OCI-LY1 (cell line): ENCODE data around the gene NAPEPLD.
"Not testable (repeated sequence)": the region's sequence is repeated elsewhere in the genome, so short reads cannot be mapped to it uniquely, and the experiment has no call there.

Experiments used
- CTCF ChIP-seq: fragments of 200-600 bp; sonication (generic), shearing (Covaris generic); IDR thresholded peaks from 2 replicates; pipeline ENCODE4 v1.5.1; 2017; ENCODE audit warnings: mild to moderate bottlenecking, antibody characterized with exemption, low read length, moderate library complexity, mixed read lengths
- EZH2 ChIP-seq: fragments of 200-600 bp; sonication (generic), shearing (Covaris generic); IDR thresholded peaks from 2 replicates; pipeline ENCODE4 v1.8.0; 2017; ENCODE audit warnings: borderline replicate concordance, mixed run types, mild to moderate bottlenecking, antibody characterized with exemption, low read length, moderate library complexity, mixed read lengths

- not testable (repeated sequence) for TF ChIP-seq CTCF, EZH2
Observed at GRCh38 chr7:103152744-103153617, 4.1 kb upstream of the NAPEPLD start.
